SK-N-MC (cell line): ENCODE measurements around the gene LAMB4.

Source experiments
- DNase-seq: peaks from one replicate; pipeline ENCODE4 v3.0.0-alpha.2; 2011; ENCODE audit warnings: low read depth, low spot score
- H3K27ac ChIP-seq: fragments of 200-600 bp; sonication (generic); 2 replicates; pipeline ENCODE4 v1.5.1; 2016; ENCODE audit warnings: mixed run types
- H3K36me3 ChIP-seq: fragments of 200-600 bp; sonication (generic); 2 replicates; pipeline ENCODE4 v1.6.1; 2017; ENCODE audit warnings: antibody characterized with exemption, low read length, mixed read lengths; ENCODE audit not compliant: insufficient read depth
- H3K4me3 ChIP-seq: fragments of 200-600 bp; sonication (generic); 2 replicates; pipeline ENCODE4 v1.5.1; 2016
- H3K9ac ChIP-seq: fragments of 200-600 bp; sonication (generic); 2 replicates; pipeline ENCODE4 v1.8.0; 2017; ENCODE audit warnings: mixed run types, mixed read lengths; ENCODE audit not compliant: insufficient read length
- H3K9me3 ChIP-seq: fragments of 200-600 bp; sonication (generic); 2 replicates; pipeline ENCODE4 v1.6.1; 2017; ENCODE audit warnings: low read depth, mild to moderate bottlenecking, antibody characterized with exemption, low read length, moderate library complexity, mixed read lengths
- EZH2 ChIP-seq: fragments of 200-600 bp; sonication (generic); IDR thresholded peaks from one replicate; pipeline ENCODE4 v1.6.1; 2017; ENCODE audit warnings: antibody characterized with exemption
- FOXP2 ChIP-seq: optimal IDR thresholded peaks from 2 replicates; pipeline ENCODE3; 2011; ENCODE audit warnings: mild to moderate bottlenecking, moderate library complexity; ENCODE audit not compliant: insufficient read depth; ENCODE audit errors: extremely low read length, control extremely low read depth
- POLR2AphosphoS5 ChIP-seq: IDR thresholded peaks from 2 replicates; pipeline ENCODE4 v1.6.1; 2012; ENCODE audit warnings: mild to moderate bottlenecking, low read depth, low read length, borderline replicate concordance

LAMB4 gene

GRCh38 chr7:108137040-108137439 lies 6.9 kb upstream of the LAMB4 start:
- Histone ChIP-seq H3K36me3 (no peaks in the 10 kb centered on the region), H3K4me3 (no peak overlapping the region), H3K9ac (no peak overlapping the region), H3K9me3 (no peaks in the 10 kb centered on the region), H3K27ac (no peak overlapping the region)
- DNase-seq, result no peak
- no peak for TF ChIP-seq POLR2AphosphoS5
- TF ChIP-seq FOXP2, result no peak
- TF ChIP-seq EZH2, result no peak

- H3K27ac ChIP-seq, result no peak overlapping the region
- H3K9me3 ChIP-seq, result no peaks in the 10 kb centered on the region
- DNase-seq, result no peak
- no peak overlapping the region for H3K4me3 ChIP-seq
- no peaks in the 10 kb centered on the region for H3K36me3 ChIP-seq
- H3K9ac ChIP-seq, result no peak overlapping the region
- TF ChIP-seq POLR2AphosphoS5 (no peak), FOXP2 (no peak), EZH2 (no peak)
Measured at GRCh38 chr7:108136191-108136688, 6.1 kb upstream of the LAMB4 start.

DNA sequence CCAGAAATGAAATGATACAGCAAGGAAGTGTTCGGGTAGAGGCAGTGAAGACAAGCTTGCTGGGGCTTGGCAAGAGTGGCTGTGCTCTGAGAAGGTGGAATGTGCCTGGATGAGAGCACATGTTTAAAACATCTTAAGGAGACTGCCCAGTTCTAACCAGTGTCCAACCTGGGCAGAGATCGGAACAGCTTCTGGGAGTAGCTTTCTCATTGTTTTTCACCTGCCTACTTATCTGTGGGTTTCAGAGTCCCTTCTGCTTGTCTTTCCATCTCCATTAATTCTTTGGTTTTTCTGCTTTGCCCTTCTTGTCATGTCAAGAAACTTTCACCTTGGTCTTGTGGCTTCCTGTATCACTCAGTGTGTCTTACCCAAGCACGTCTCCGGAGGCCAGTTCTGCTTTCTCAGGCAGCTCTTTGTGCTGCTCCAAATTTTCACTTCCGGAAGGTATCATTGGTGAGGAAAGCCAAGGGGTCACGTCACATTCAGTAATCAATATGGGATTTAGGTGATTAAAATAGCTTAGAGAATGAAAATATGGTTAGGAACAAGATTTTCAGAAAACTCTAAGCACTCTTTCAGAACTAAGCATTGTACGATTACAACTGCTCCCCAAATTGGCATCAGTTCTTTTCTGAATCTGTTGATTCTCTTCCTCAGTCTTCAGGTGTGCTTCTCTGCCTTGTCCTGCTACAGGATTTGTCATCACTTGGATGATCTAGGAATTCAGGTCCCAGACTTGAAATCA lies 5.5 kb upstream of the LAMB4 start:
- H3K9ac ChIP-seq, result no peak overlapping the region
- H3K9me3 ChIP-seq, result no peaks in the 10 kb centered on the region
- H3K27ac ChIP-seq, result no peak overlapping the region
- H3K36me3 ChIP-seq, result no peaks in the 10 kb centered on the region
- DNase-seq, result no peak
- no peak for TF ChIP-seq FOXP2
- TF ChIP-seq POLR2AphosphoS5, result no peak
- no peak for TF ChIP-seq EZH2
- H3K4me3 ChIP-seq, result no peak overlapping the region

DNA sequence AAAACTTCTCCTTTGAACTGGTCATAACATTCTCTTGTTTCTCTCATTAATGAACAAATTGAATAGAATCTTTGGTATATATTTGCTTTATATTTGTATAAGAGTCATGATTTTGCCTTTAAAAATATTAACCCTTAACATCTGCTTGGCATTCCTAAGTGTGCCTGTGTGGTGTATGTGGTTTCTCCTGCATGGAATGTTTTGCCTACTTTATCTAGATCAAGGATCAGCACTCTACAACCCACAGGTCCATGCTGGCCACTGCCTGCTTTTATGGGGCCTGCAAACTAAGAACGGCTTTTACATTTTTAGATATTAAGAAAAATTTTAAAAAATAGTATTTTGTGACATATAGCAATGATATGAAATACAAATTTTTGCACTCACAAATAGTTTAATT lies 4.3 kb upstream of the LAMB4 start:
- Histone ChIP-seq H3K9ac (no peak overlapping the region), H3K4me3 (no peak overlapping the region), H3K9me3 (no peaks in the 10 kb centered on the region), H3K27ac (no peak overlapping the region), H3K36me3 (no peaks in the 10 kb centered on the region)
- TF ChIP-seq EZH2 (no peak), FOXP2 (no peak), POLR2AphosphoS5 (no peak)
- DNase-seq, result no peak

- DNase-seq, result no peak
- H3K9ac ChIP-seq, result no peak overlapping the region
- no peak overlapping the region for H3K4me3 ChIP-seq
- H3K27ac ChIP-seq, result no peak overlapping the region
- no peaks in the 10 kb centered on the region for H3K9me3 ChIP-seq
- H3K36me3 ChIP-seq, result no peaks in the 10 kb centered on the region
- TF ChIP-seq FOXP2, result no peak
- TF ChIP-seq POLR2AphosphoS5, result no peak
- TF ChIP-seq EZH2, result no peak
Measured at GRCh38 chr7:108132551-108133265, 2.5 kb upstream of the LAMB4 start.

- Histone ChIP-seq H3K9ac (no peak overlapping the region), H3K27ac (no peak overlapping the region), H3K4me3 (no peak overlapping the region), H3K36me3 (no peaks in the 10 kb centered on the region), H3K9me3 (no peaks in the 10 kb centered on the region)
- no peak for DNase-seq
- TF ChIP-seq EZH2 (no peak), POLR2AphosphoS5 (no peak)
Measured at GRCh38 chr7:108129018-108129965, 869 bp downstream of the LAMB4 start.

DNA sequence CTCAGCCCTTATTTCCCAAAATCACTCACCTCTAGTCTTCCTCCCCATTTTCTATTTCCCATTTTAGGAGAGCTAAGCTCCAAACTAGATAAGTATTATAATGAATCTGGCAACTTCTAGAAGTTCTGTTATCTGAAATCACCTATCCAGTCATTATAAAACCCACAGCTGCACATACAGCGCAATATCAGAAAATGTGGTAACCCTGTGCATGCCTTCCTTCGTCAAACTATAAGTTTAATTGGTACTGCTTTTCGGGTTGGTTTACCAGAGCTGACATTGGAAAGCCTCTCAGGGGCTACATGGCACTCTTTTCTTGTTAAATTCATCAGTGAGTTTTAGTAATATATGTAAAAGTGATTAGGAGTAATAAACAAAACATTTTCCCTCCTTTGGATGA lies 1.6 kb downstream of the LAMB4 start:
- Histone ChIP-seq H3K27ac (no peak overlapping the region), H3K9me3 (no peaks in the 10 kb centered on the region), H3K4me3 (no peak overlapping the region), H3K36me3 (no peaks in the 10 kb centered on the region), H3K9ac (no peak overlapping the region)
- no peak for DNase-seq
- TF ChIP-seq POLR2AphosphoS5 (no peak), EZH2 (no peak), FOXP2 (no peak)

GRCh38 chr7:108127461-108127860 lies 2.7 kb downstream of the LAMB4 start:
- no peak for DNase-seq
- no peak overlapping the region for H3K9ac ChIP-seq
- no peaks in the 10 kb centered on the region for H3K9me3 ChIP-seq
- TF ChIP-seq EZH2, result no peak
- TF ChIP-seq FOXP2, result no peak
- no peak for TF ChIP-seq POLR2AphosphoS5
- no peak overlapping the region for H3K4me3 ChIP-seq
- H3K36me3 ChIP-seq, result no peaks in the 10 kb centered on the region
- no peak overlapping the region for H3K27ac ChIP-seq
